ENCODE results near the gene HAP1.

HAP1 gene

GRCh38 chr17:41775394-41776226 lies 41.2 kb upstream of the HAP1 start:
- no peak overlapping the region for H3K4me3 ChIP-seq (replicated peaks in 1 of 2; ENCODE audit: low read depth in 2 of 2, low read length in 2 of 2)
- TF ChIP-seq CTCF (IDR thresholded peaks at IDR 0.05; ENCODE audit: low read depth, low read length) = no peak
- DNase-seq (ENCODE audit: low read depth in 2 of 2) = peak in 1 of 2 donors; percentile 36

- TF ChIP-seq CTCF (IDR thresholded peaks at IDR 0.05; ENCODE audit: low read depth, low read length) = no peak
- H3K4me3 ChIP-seq (replicated peaks in 1 of 2; ENCODE audit: low read depth in 2 of 2, low read length in 2 of 2) = no peak overlapping the region
- DNase-seq (ENCODE audit: low read depth in 2 of 2) = peak in 1 of 2 donors; percentile 25
Observed at GRCh38 chr17:41773731-41774193, 39.3 kb upstream of the HAP1 start.

- no peak overlapping the region for H3K4me3 ChIP-seq (replicated peaks in 1 of 2; ENCODE audit: low read depth in 2 of 2, low read length in 2 of 2)
- peak; percentile 84 to 91 for DNase-seq (ENCODE audit: low read depth in 2 of 2)
- TF ChIP-seq CTCF (IDR thresholded peaks at IDR 0.05; ENCODE audit: low read depth, low read length) = no peak
Observed at GRCh38 chr17:41773190-41773588, 38.7 kb upstream of the HAP1 start.

- no peak overlapping the region for H3K4me3 ChIP-seq (replicated peaks in 1 of 2; ENCODE audit: low read depth in 2 of 2, low read length in 2 of 2)
- TF ChIP-seq CTCF (IDR thresholded peaks at IDR 0.05; ENCODE audit: low read depth, low read length) = no peak
Observed at GRCh38 chr17:41772586-41773189, 38.2 kb upstream of the HAP1 start.

GRCh38 chr17:41772218-41772585 lies 37.8 kb upstream of the HAP1 start:
- H3K4me3 ChIP-seq (replicated peaks in 1 of 2; ENCODE audit: low read depth in 2 of 2, low read length in 2 of 2) = no peak overlapping the region
- no peak for TF ChIP-seq CTCF (IDR thresholded peaks at IDR 0.05; ENCODE audit: low read depth, low read length)
- DNase-seq (ENCODE audit: low read depth in 2 of 2) = no peak

More at GRCh38 chr17:41772586-41773189, 38.2 kb upstream of the HAP1 start:
- DNase-seq (ENCODE audit: low read depth in 2 of 2) = no peak

- H3K4me3 ChIP-seq (replicated peaks in 1 of 2; ENCODE audit: low read depth in 2 of 2, low read length in 2 of 2) = no peak overlapping the region
- no peak for TF ChIP-seq CTCF (IDR thresholded peaks at IDR 0.05; ENCODE audit: low read depth, low read length)
- DNase-seq (ENCODE audit: low read depth in 2 of 2) = no peak
Observed at GRCh38 chr17:41771389-41772206, 37.2 kb upstream of the HAP1 start.
